Testis (tissue), 2 donors: ENCODE results near the gene PLEKHD1.

Experiments used
- POLR2A ChIP-seq: fragments of 450-650 bp; IDR thresholded peaks from one replicate; pipeline ENCODE4 v1.6.1; 2017; ENCODE audit warnings: antibody characterized with exemption, mild to moderate bottlenecking, moderate library complexity
- TF ChIP-seq, protein P1 (sequence below), 3 experiments: fragments of 450-650 bp in 2 of 3; fragments of 200-600 bp in 1 of 3; sonication (generic) in 1 of 3; IDR thresholded peaks; one replicate each; pipeline ENCODE4 v1.5.1; 2016 to 2019; ENCODE audit warnings: antibody characterized with exemption in 3 of 3, mild to moderate bottlenecking in 2 of 3, moderate library complexity in 1 of 3

DNA sequence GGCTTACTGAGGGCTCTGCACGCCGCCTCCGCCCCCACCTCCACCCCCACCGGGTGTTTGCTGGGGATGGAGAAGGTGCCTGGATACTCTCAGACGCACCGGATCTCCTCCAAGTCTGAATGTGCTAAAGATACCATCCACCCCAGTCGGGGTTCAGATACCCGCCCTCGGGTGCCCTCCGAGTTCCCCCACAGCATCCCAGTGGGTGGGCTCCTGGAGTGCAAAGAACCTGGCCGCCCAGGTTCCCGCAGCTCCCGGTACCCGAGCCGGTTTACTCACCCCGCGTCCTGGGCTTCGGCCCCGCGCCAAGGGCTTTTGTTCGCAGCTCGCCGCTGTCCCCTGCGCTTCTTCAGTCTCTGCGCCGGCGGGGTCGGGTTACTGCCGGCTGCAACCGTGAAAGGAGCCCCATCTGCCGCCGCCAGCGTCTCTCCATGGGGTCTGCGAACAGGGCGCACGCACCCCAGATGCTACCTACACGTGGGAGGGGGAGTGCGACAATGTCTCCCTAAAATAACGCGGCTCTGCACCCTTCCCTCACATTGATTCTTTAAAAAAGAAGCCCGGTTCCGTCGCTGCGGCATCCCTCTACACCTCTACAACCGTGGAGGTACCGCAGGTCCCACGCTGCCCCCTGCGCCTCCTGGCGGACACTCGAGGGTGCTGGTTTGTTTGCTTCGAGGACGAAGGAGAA lies 89.9 kb downstream of the PLEKHD1 start, which contains the start of gene CCDC177:
- TF ChIP-seq POLR2A, result no peak
- TF ChIP-seq, protein P1, sequence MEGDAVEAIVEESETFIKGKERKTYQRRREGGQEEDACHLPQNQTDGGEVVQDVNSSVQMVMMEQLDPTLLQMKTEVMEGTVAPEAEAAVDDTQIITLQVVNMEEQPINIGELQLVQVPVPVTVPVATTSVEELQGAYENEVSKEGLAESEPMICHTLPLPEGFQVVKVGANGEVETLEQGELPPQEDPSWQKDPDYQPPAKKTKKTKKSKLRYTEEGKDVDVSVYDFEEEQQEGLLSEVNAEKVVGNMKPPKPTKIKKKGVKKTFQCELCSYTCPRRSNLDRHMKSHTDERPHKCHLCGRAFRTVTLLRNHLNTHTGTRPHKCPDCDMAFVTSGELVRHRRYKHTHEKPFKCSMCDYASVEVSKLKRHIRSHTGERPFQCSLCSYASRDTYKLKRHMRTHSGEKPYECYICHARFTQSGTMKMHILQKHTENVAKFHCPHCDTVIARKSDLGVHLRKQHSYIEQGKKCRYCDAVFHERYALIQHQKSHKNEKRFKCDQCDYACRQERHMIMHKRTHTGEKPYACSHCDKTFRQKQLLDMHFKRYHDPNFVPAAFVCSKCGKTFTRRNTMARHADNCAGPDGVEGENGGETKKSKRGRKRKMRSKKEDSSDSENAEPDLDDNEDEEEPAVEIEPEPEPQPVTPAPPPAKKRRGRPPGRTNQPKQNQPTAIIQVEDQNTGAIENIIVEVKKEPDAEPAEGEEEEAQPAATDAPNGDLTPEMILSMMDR (IDR thresholded peaks at IDR 0.05), result peak in 2 of 3 experiments; percentile 35 to 81
